K562 treated with DMSO at 1 percent for 24 hours (cell line): Measurements from ENCODE around the gene NUBP2. TPM values are rescaled to one million over a fixed set of nuclear protein-coding genes. Genes with fewer than 3 reads are reported as not detected.

ENCODE experiments used
- total RNA-seq: library from RNA; unstranded; fragments of 300-600 nt; gene quantifications from 2 replicates; pipeline ENCODE4 v1.2.3, GENCODE V29; 2022; ENCODE audit warnings: low read depth; ENCODE audit not compliant: insufficient read depth

Gene NUBP2, protein sequence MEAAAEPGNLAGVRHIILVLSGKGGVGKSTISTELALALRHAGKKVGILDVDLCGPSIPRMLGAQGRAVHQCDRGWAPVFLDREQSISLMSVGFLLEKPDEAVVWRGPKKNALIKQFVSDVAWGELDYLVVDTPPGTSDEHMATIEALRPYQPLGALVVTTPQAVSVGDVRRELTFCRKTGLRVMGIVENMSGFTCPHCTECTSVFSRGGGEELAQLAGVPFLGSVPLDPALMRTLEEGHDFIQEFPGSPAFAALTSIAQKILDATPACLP
- 178 and 198 TPM in 2 replicates for total RNA-seq

GRCh38 chr16:1782408-1783264, at the start of gene NUBP2, which contains the start of gene SPSB3:
TSS of gene NUBP2 (plus strand) at chr16:1782960. CDS start at chr16:1783021, 61 bp downstream.
TSS of gene SPSB3 (minus strand) at chr16:1782571. CDS start at chr16:1781483, 1,088 bp downstream.

DNA sequence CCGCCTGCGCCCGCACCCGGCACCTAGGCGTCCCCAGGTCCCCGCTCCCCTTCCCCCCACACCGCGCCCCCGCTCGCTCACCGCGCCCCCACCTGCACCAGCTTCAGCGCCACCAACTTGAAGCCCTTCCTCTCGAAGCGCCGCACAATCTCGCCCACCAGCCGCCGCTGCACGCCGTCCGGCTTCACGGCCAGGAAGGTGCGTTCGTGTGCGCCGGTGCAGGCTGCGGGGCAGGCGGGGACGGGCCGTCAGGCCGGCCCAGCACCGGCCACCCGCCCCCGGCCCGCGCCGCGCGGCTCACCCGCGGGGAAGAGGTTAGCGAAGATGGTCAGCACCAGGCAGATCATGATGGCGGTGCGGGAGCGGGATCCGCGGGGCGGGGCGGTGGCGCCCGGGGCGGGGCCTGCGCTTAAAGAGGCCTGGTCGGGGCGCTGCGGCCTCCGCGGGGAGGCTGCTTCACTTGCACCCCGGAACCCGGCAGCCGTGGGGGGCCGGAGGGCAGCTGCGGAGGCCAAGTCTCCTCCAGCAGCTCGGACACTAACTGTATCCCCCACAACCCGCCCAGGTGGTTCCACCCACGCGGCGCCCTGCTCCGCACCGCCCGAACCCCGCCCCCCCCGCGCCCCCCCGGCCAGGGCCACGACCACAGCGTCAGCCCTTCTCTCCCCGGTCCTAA, 11.4 kb upstream of the NUBP2 start, which contains the start of gene NME3:
Gene NME3, minus strand, starts transcription at position 356 of the 676 bp plus-strand sequence. Its CDS starts 9 bp downstream, at position 347.

GRCh38 chr16:1772362-1772907, 10.3 kb upstream of the NUBP2 start, which contains the start of gene EME2:
TSS of gene EME2 (plus strand) at chr16:1772810. CDS start at chr16:1773228, 418 bp downstream.

GRCh38 chr16:1772908-1773702, 9.7 kb upstream of the NUBP2 start, which contains the start of gene MRPS34:
TSS of gene MRPS34 (minus strand) at chr16:1773134. CDS start at chr16:1773119, 15 bp downstream.

DNA sequence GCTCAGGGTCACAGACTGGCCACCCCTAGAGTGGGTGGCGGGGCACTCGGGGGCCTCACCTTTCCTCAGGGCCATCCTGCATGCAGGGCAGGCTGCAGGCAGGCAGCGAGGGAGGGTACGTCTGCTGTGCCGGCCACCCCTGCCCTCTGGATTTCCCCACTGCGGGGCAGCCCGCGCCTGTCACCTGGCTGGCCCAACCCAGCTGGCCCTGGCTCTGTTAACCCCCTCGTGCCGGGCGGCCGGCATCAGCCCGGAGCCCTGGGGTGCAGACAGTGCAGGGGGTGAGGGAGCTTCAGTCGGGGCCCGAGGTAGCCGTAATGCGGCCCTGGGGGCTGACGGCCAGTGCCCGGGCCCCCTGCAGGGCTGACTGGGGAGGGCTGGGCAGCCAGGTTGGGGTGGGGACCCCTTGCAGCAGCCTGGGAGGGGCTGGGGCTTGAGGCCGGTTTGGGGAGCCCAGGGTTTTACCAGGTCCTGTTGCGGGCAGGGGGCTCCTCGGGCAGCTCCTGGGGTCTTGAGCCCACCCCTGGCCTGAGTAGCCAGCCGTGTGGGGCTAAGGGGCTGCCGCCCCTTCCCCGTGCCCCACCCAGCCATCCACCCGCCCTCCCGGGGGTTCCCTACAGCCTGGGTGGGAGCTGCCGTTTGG, 10.9 kb downstream of the NUBP2 start, which contains the start of gene IGFALS:
Gene IGFALS, minus strand, starts transcription at position 128 of the 643 bp plus-strand sequence. Its CDS starts 53 bp downstream, at position 75.

DNA sequence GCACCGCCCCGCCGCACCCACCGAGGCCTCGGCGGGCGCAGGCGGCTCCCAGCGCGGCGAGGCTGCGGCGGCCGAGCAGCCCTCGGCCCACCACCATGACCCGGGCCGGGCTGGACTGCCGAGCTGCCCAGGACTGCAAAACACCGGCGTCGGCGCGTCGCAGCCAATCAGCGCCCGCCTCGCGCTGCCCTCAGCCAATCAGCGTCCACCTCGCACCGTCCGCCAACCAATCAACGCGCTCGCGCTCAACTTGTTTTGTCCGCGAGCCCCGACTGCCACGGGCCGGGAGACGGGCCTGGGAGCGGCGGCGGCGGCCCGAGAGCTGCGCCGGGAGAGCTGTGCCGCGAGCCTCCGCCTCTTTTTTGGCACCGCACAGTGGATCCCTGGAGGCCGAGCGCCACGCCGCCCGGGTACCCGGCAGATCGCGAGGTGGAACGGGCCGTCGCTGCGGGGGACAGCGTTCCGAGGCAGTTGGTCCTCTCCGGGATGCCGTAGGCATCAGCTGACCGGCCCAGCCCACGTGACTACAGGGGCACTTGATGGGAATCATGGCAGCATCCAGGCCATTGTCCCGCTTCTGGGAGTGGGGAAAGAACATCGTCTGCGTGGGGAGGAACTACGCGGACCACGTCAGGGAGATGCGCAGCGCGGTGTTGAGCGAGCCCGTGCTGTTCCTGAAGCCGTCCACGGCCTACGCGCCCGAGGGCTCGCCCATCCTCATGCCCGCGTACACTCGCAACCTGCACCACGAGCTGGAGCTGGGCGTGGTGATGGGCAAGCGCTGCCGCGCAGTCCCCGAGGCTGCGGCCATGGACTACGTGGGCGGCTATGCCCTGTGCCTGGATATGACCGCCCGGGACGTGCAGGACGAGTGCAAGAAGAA, 44.2 kb downstream of the NUBP2 start, which contains the start of the genes FAHD1 and HAGH:
Gene FAHD1, plus strand, starts transcription at position 516 of the 883 bp plus-strand sequence. Its CDS starts 33 bp downstream, at position 549.
Gene HAGH, minus strand, starts transcription at position 135 of the 883 bp plus-strand sequence. Its CDS starts 38 bp downstream, at position 97.

Other genes with a start within 250 kb of the NUBP2 start
- gene TMEM204, start 249.3 kb upstream of the NUBP2 start, total RNA-seq = 0.16 TPM in 1 of 2 replicates, not detected in the other
- gene IFT140, start 170.9 kb upstream of the NUBP2 start, total RNA-seq = 7.5 and 9.0 TPM in 2 replicates
- 10.4 and 11.2 TPM in 2 replicates for gene CRAMP1, start 170.6 kb upstream of the NUBP2 start, total RNA-seq
- 47.4 and 47.6 TPM in 2 replicates for gene JPT2, start 104.7 kb upstream of the NUBP2 start, total RNA-seq
- 30.2 and 39.0 TPM in 2 replicates for gene MAPK8IP3, start 76.8 kb upstream of the NUBP2 start, total RNA-seq
- 80.6 and 94.0 TPM in 2 replicates for gene NME3, start 11.4 kb upstream of the NUBP2 start, total RNA-seq
- gene EME2, start 10.2 kb upstream of the NUBP2 start, total RNA-seq = 9.7 and 11.0 TPM in 2 replicates
- 209 and 232 TPM in 2 replicates for gene MRPS34, start 9.8 kb upstream of the NUBP2 start, total RNA-seq
- gene SPSB3, start 389 bp upstream of the NUBP2 start, total RNA-seq = 85.1 and 96.8 TPM in 2 replicates
- gene IGFALS, start 10.7 kb downstream of the NUBP2 start, total RNA-seq = 0.36 and 0.50 TPM in 2 replicates
- 95.7 and 105 TPM in 2 replicates for gene HAGH, start 43.9 kb downstream of the NUBP2 start, total RNA-seq
- 30.8 and 34.7 TPM in 2 replicates for gene FAHD1, start 44.2 kb downstream of the NUBP2 start, total RNA-seq
- 40.7 and 42.1 TPM in 2 replicates for gene MEIOB, start 89.2 kb downstream of the NUBP2 start, total RNA-seq
- not detected in 2 replicates for gene HS3ST6, start 135.5 kb downstream of the NUBP2 start, total RNA-seq
- 194 and 209 TPM in 2 replicates for gene MSRB1, start 160.2 kb downstream of the NUBP2 start, total RNA-seq
- gene RPL3L, start 171.7 kb downstream of the NUBP2 start, total RNA-seq = 0.23 and 0.29 TPM in 2 replicates
- 256 and 274 TPM in 2 replicates for gene NDUFB10, start 176.6 kb downstream of the NUBP2 start, total RNA-seq
- gene RPS2, start 181.9 kb downstream of the NUBP2 start, total RNA-seq = 6,981 and 7,733 TPM in 2 replicates
- gene RNF151, start 183.9 kb downstream of the NUBP2 start, total RNA-seq = not detected in 2 replicates
- 59.5 and 67.9 TPM in 2 replicates for gene TBL3, start 189.1 kb downstream of the NUBP2 start, total RNA-seq
- gene NOXO1, start 198.5 kb downstream of the NUBP2 start, total RNA-seq = not detected in 2 replicates
- 56.1 and 57.0 TPM in 2 replicates for gene GFER, start 201.2 kb downstream of the NUBP2 start, total RNA-seq
- gene SYNGR3, start 207.0 kb downstream of the NUBP2 start, total RNA-seq = 42.4 and 48.1 TPM in 2 replicates
- 111 and 123 TPM in 2 replicates for gene ZNF598, start 226.9 kb downstream of the NUBP2 start, total RNA-seq
- gene NPW, start 236.8 kb downstream of the NUBP2 start, total RNA-seq = 3.2 and 4.2 TPM in 2 replicates
- 28.4 and 30.8 TPM in 2 replicates for gene NHERF2, start 243.9 kb downstream of the NUBP2 start, total RNA-seq